Parietal lobe (tissue), 2 donors: ENCODE results near the gene ZNF133. TPM values are rescaled to one million over a fixed set of nuclear protein-coding genes. Genes with fewer than 3 reads are reported as not detected.
A peak's percentile ranks its signal among the peaks of the same experiment; 100 is the strongest.

Experiments
- small RNA-seq: library from RNA; depleted of rRNA; stranded (forward); fragments of <200 nt; gene quantifications from one replicate; pipeline ENCODE3, GENCODE V24; 2014; ENCODE audit warnings: low replicate concordance
- total RNA-seq: library from RNA; depleted of rRNA; stranded (reverse); fragments of >200 nt; gene quantifications from one replicate; pipeline ENCODE4 v1.2.3, GENCODE V29; 2014

Gene ZNF133
- 30.7 TPM for total RNA-seq

DNA sequence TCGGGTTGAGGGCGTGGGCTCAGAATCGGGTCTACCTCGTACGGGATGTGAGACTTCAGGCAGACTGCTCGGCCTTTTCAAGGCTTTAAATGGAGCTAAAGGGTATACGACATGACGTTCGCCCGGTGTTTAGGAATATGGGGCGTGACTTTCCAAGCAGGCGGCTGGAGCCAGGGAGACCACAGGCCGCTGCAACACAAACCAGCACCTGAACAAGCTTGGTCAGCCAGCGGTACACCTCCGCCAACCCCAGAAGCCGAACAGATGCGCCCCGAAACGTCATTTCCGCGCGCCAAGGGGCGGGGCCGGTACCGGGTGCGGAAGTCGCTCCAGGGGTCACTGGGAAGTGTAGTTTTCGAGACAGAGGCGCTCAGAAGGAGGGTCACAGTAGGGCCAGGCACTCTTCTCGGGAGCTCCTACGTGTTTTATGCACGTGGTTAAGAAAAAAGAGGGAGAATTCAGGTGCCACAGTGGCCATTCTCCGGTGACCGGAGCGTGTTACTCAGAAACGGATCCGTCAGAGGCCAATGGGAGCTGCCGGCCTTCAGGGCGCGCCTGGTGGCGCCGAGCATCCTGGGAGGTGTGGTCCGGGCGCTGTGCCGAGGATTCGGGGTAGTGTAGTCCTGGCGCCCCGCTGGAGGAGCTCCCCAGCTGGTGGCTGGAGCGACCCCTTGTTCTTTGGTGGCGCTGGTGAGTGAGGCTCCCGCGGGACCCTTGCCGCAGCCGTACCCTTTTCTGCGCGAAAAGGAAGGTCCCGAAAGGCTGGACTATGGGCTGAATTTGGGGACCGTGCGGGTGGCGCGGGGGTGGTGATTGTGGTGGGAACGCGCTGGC, at the start of gene ZNF133:
TSS of gene ZNF133 (plus strand) at position 613 of the 834 bp plus-strand sequence. CDS start 17,160 bp downstream, outside the sequence.

Small RNA genes within 50 kb of the gene (small RNA-seq; reads per million reads assigned to genes)
- gene RN7SL14P = not detected
- gene RNU2-56P = 0.92 reads per million, percentile 67 among the genes with 10 or more reads in this experiment

Other genes starting within 250 kb of the ZNF133 start
- 0.94 TPM for gene OVOL2, start 230.6 kb upstream of the ZNF133 start, total RNA-seq
- 32.2 TPM for gene KAT14, start 150.7 kb upstream of the ZNF133 start, total RNA-seq
- 16.9 TPM for gene PET117, start 150.7 kb upstream of the ZNF133 start, total RNA-seq
- 6.6 TPM for gene DZANK1, start 178.5 kb downstream of the ZNF133 start, total RNA-seq
- 36.3 TPM for gene POLR3F, start 178.9 kb downstream of the ZNF133 start, total RNA-seq
- 27.2 TPM for gene RBBP9, start 208.7 kb downstream of the ZNF133 start, total RNA-seq
- gene SEC23B, start 219.4 kb downstream of the ZNF133 start, total RNA-seq = 53.8 TPM